Omental fat pad (tissue), 4 donors: ENCODE results near the gene GAB2. TPM values are rescaled to one million over a fixed set of nuclear protein-coding genes. Genes with fewer than 3 reads are reported as not detected.

Experiments
- ATAC-seq: fragments of 150-250 bp; one replicate; pipeline ENCODE4 v1.9.1; 2016; ENCODE audit warnings: mild to moderate bottlenecking, moderate library complexity; ENCODE audit not compliant: low FRiP score
- DNase-seq: peaks from one replicate; pipeline ENCODE4 v3.0.0-alpha.2; 2019; ENCODE audit warnings: low spot score
- total RNA-seq, 4 donors: library from RNA; depleted of rRNA; stranded (reverse); fragments of >200 nt; gene quantifications; one replicate each; pipeline ENCODE4 v1.1.0, GENCODE V29; 2016
- TF ChIP-seq, protein P1 (sequence below), 3 donors: fragments of 450-650 bp; IDR thresholded peaks; one replicate each; pipeline ENCODE4 v1.5.1; 2016 to 2017; ENCODE audit warnings: antibody characterized with exemption in 3 of 3, mild to moderate bottlenecking in 3 of 3, moderate library complexity in 2 of 3

Gene GAB2
- total RNA-seq, 4 donors from 2014 or later = 25.3 to 97.7 (median 36.1) TPM

DNA sequence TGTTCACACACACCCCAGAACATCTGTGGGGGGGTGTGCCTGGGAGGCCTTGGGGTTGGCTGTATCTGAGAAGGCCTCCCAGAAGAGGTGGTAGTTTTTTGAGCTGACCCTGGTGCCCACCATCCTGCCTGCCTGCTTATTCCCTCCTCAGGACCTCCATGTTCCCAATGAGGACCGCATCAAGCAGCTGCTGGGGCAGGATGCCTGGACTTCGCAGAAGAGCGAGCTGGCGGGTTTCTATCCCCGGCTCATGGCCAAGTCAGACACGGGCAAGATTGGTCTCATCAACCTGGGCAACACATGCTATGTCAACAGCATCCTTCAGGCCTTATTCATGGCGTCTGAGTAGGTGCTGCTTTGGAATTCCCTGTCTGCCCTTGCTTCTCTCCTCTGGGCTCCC is 211.9 kb downstream of the GAB2 start:
- DNase-seq = no peak
- TF ChIP-seq, protein P1, sequence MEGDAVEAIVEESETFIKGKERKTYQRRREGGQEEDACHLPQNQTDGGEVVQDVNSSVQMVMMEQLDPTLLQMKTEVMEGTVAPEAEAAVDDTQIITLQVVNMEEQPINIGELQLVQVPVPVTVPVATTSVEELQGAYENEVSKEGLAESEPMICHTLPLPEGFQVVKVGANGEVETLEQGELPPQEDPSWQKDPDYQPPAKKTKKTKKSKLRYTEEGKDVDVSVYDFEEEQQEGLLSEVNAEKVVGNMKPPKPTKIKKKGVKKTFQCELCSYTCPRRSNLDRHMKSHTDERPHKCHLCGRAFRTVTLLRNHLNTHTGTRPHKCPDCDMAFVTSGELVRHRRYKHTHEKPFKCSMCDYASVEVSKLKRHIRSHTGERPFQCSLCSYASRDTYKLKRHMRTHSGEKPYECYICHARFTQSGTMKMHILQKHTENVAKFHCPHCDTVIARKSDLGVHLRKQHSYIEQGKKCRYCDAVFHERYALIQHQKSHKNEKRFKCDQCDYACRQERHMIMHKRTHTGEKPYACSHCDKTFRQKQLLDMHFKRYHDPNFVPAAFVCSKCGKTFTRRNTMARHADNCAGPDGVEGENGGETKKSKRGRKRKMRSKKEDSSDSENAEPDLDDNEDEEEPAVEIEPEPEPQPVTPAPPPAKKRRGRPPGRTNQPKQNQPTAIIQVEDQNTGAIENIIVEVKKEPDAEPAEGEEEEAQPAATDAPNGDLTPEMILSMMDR (IDR thresholded peaks at IDR 0.05) = no peak
- no peak for ATAC-seq

DNA sequence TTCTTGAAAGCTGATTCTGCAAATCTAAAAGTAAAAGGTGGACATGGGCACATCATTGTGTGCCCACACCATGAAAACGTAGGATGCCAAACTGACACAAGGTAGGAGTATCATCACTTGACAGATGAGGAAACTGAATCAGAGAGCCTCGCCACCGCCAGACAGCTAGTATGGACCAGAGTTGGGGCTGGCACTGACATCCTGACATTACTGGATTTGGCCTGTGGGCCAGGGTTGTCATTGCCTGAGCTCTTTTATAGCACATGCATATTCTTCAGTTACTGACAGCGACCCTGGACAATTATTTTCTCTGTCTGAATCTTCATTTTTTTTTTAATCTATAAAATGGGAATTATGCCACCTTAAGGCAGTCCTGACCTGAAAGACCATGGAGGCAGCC is 212.4 kb downstream of the GAB2 start:
- DNase-seq (no peak), ATAC-seq (no peak)
- TF ChIP-seq, protein P1 (IDR thresholded peaks at IDR 0.05) = no peak

DNA sequence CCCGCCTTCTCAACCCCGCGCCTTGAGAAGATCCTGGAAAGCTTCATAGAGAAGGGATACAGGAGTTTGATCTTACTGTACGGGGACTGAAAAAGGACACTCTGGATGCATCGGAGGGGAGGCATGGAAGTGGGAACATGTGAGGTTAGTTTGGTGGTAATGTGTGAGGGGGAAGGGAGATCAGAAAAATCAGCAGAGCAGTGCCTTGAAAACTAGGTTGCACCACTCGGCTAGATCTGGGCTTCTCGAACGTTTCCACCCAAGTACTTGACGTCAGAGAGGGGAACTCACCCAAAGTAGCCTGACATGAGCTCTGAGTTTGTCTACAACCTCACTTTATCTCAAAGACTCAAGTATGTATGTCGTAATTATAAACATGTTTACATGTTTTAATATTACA is 214.4 kb downstream of the GAB2 start:
- no peak for DNase-seq
- ATAC-seq = no peak
- TF ChIP-seq, protein P1 (IDR thresholded peaks at IDR 0.05) = no peak

DNA sequence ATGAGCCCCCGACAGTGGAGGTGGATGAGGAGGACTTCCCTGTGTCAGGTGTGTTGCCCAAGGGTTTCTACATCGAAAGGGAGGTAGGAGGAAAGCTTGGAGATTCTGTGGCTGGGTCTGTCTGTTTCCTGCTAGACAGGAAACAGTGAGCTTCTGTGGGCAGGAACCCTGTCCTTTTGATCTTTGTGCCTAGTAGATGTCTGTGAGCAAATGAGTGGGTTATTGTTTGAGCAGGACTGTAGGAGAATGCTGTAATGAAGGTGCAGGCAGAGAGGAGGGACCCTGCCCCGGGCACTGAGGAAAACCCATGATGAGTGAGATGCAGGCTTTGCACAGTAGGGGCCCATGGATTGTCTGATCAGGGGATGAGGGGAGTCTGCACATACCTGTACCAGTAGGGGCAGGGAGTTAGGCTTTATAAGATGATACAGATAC is 214.9 kb downstream of the GAB2 start:
- ATAC-seq (no peak), DNase-seq (no peak)

DNA sequence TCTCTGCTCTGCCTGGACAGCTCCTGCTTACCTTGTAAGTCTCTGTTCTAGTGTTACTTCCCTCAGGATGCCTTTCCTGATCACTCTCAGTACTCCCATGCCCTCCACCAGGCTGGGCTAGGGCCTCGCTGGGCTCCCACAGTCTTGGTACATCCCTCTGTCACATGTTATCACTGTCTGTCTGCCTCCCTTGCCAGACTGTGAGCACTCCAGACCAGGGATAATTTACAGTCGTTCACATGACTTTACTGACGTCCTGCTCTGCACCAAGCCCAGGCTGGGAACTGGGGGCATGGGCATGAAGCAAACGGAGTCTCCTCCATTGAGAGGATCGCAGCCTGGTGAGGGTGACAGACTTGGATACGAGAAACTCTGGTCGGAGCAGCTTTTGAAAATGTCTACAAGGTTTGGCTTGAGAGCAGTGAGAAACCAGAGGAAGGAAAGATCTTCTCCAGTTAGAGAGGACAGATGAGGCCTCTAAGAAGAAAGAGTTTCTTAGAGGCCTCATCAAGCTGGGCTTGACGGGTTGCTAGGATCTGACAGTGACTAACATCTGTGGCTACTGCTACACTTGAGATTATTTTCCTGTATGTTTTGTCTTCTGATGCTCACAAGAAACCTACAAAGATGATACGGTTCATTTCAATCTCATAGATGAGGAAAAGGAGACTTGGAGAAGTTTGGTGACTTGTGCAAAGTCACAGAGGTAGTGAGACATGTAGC is 216.4 kb downstream of the GAB2 start:
- ATAC-seq (no peak), DNase-seq (no peak)
- TF ChIP-seq, protein P1 (IDR thresholded peaks at IDR 0.05) = no peak

More for the DNA sequence above, 214.9 kb downstream of the GAB2 start:
- TF ChIP-seq, protein P1 (IDR thresholded peaks at IDR 0.05) = no peak

DNA sequence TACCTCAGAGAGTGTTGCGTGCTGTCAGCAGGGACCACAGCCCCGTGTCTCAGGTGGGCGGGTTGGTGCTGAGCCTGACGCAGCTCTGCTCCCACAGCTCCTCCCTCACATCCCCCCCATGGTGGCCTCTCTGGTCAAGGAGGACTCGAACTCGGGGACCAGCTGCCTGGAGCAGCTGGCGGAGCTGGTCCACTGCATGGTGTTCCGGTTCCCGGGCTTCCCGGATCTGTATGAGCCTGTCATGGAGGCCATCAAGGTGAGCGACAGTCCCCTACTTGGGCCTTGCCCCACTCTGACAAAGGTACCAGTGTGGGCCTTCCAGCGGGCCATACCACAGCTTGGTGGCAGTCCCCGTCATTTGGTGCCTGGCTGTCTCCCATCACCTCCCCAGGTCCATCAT is 217.1 kb downstream of the GAB2 start:
- TF ChIP-seq, protein P1 (IDR thresholded peaks at IDR 0.05) = no peak
- ATAC-seq = no peak
- no peak for DNase-seq

DNA sequence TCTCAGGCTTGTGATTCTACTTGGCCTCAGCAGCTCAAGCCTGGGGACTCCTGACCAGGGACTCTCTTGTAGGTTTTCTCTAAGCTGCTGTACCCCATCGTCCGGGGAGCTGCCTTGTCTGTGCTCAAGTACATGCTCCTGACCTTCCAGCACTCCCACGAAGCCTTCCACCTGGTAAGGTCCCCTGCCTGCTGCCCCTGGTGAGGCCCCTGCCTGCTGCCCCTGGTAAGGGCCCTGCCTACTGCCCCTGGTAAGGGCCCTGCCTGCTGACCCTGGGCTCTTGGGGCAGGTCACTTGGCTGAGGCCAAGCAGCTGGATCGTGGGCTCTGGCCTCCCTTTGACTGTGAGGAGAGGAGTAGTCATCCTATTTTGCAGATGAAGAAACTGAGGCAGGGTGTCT is 217.6 kb downstream of the GAB2 start:
- DNase-seq = no peak
- TF ChIP-seq, protein P1 (IDR thresholded peaks at IDR 0.05) = no peak
- no peak for ATAC-seq
